OCI-LY3 (cell line): ENCODE measurements around the gene TCL1A.
"Not testable (repeated sequence)": the region's sequence is repeated elsewhere in the genome, so short reads cannot be mapped to it uniquely, and the experiment has no call there.

ENCODE experiments used
- H2AFZ ChIP-seq: fragments of 200-600, 300-600 bp; shearing (Covaris generic); 2 replicates; pipeline ENCODE4 v1.6.0; 2014; ENCODE audit warnings: antibody characterized with exemption, low read depth, low read length
- H3K27ac ChIP-seq: fragments of 200-600, 300-600 bp; sonication (generic); 2 replicates; pipeline ENCODE4 v1.5.1; 2014; ENCODE audit warnings: mild to moderate bottlenecking, low read length, moderate library complexity, mixed read lengths
- H3K27me3 ChIP-seq: fragments of 200-600, 300-600 bp; sonication (generic); 2 replicates; pipeline ENCODE4 v1.6.1; 2014; ENCODE audit warnings: low read depth, low read length, mixed read lengths
- H3K36me3 ChIP-seq: fragments of 200-600, 300-600 bp; sonication (generic); replicated peaks from 2 replicates; pipeline ENCODE3; 2014; ENCODE audit warnings: low read depth, low read length, mixed read lengths
- H3K4me1 ChIP-seq: fragments of 300-600, 200-600 bp; sonication (generic); 2 replicates; pipeline ENCODE4 v1.6.1; 2014; ENCODE audit warnings: low read length, mixed read lengths
- H3K4me2 ChIP-seq: fragments of 200-600, 300-600 bp; sonication (generic); 2 replicates; pipeline ENCODE4 v1.6.1; 2014; ENCODE audit warnings: low read length, mixed read lengths
- H3K4me3 ChIP-seq: fragments of 300-600, 200-600 bp; sonication (generic); 2 replicates; pipeline ENCODE4 v1.5.1; 2014; ENCODE audit warnings: antibody characterized with exemption, mild to moderate bottlenecking, low read length, moderate library complexity
- H3K79me2 ChIP-seq: fragments of 300-600, 200-600 bp; shearing (Covaris generic); 2 replicates; pipeline ENCODE4 v1.6.1; 2014; ENCODE audit warnings: mild to moderate bottlenecking, low read length, mixed read lengths
- H3K9ac ChIP-seq: fragments of 300-600, 200-600 bp; shearing (Covaris generic); 2 replicates; pipeline ENCODE4 v1.6.0; 2014; ENCODE audit warnings: mild to moderate bottlenecking, low read length, moderate library complexity
- H3K9me3 ChIP-seq: fragments of 200-600, 300-600 bp; shearing (Covaris generic); 2 replicates; pipeline ENCODE4 v1.6.1; 2014; ENCODE audit warnings: low read length, mixed read lengths; ENCODE audit not compliant: insufficient read depth
- H4K20me1 ChIP-seq: fragments of 200-600, 300-600 bp; sonication (generic); 2 replicates; pipeline ENCODE4 v1.6.1; 2016; ENCODE audit warnings: low read length, mixed read lengths; ENCODE audit not compliant: insufficient read depth
- EZH2phosphoT487 ChIP-seq: fragments of 200-600 bp; shearing (Covaris generic); IDR thresholded peaks from 2 replicates; pipeline ENCODE4 v1.6.1; 2018; ENCODE audit warnings: antibody characterized with exemption, mixed run types, low read depth
- TF ChIP-seq, protein P1 (sequence below): fragments of 200-600, 300-600 bp; sonication (generic); IDR thresholded peaks from 2 replicates; pipeline ENCODE4 v1.5.1; 2014; ENCODE audit warnings: antibody characterized with exemption, low read length, low read depth

The TCL1A gene

DNA sequence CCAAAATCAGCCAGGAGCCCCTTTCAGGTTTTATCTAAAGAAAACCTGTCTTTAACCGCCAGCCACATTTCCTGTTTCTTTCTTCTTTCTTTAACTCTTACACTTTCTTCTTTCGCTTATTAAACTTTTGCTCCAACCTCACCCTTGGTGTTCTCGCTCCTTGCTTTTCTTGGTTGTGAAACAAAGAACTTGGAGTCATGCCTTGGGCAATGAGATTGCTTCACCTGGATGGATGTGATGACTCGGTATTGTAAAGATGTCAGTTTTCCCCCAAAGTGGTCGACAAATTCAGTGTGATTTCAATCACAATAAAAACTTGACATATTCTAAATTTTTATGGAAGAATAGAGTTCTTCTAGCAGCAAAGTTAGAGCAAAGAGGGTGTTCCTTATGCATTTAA is 16.2 kb upstream of the TCL1A start:
- no peak for TF ChIP-seq EZH2phosphoT487
- TF ChIP-seq, protein P1, sequence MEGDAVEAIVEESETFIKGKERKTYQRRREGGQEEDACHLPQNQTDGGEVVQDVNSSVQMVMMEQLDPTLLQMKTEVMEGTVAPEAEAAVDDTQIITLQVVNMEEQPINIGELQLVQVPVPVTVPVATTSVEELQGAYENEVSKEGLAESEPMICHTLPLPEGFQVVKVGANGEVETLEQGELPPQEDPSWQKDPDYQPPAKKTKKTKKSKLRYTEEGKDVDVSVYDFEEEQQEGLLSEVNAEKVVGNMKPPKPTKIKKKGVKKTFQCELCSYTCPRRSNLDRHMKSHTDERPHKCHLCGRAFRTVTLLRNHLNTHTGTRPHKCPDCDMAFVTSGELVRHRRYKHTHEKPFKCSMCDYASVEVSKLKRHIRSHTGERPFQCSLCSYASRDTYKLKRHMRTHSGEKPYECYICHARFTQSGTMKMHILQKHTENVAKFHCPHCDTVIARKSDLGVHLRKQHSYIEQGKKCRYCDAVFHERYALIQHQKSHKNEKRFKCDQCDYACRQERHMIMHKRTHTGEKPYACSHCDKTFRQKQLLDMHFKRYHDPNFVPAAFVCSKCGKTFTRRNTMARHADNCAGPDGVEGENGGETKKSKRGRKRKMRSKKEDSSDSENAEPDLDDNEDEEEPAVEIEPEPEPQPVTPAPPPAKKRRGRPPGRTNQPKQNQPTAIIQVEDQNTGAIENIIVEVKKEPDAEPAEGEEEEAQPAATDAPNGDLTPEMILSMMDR, result no peak
- Histone ChIP-seq H3K36me3 (no peaks in the 10 kb centered on the region), H3K27me3 (peaks cover 7% of the 10 kb centered on the region), H3K9ac (no peak overlapping the region), H3K4me3 (no peak overlapping the region), H4K20me1 (no peaks in the 10 kb centered on the region), H3K4me1 (peaks cover 33% of the 10 kb centered on the region), H3K9me3 (no peaks in the 10 kb centered on the region), H2AFZ (no peak overlapping the region), H3K79me2 (no peaks in the 10 kb centered on the region), H3K4me2 (no peak overlapping the region), H3K27ac (no peak overlapping the region)

DNA sequence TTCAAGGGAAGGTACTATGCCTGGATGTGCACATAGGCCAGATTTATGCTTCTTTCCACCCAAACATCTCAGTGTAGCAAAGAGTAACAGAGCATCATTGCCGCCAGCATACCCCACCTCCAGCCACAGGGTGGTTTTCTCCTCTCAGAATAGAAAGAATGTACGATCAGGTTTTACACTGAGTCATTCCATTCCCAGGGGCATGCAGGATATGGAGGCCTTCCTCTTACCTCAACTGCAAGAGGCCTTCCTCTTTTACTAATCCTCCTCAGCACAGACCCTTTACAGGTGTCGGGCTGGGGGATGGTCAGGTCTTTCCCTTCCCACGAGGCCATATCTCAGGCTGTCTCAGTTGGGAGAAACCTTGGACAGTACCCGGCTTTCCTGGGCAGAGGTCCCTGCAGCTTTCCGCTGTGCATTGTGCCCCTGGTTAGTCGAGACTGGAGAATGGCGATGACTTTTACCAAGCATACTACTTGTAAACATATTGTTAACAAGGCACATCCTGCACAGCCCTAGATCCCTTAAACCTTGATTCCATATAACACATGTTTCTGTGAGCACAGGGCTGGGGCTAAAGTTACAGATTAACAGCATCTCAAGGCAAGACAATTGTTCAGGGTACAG is 15.6 kb upstream of the TCL1A start:
- H3K4me2 ChIP-seq, result peak overlapping the region; percentile 21; the same call in 1 of the 2 replicates
- H3K27ac ChIP-seq, H3K27me3 ChIP-seq, H4K20me1 ChIP-seq, H3K4me3 ChIP-seq, H2AFZ ChIP-seq, H3K9me3 ChIP-seq, H3K36me3 ChIP-seq, H3K79me2 ChIP-seq, H3K9ac ChIP-seq: not testable (repeated sequence)
- peaks cover 33% of the 10 kb centered on the region for H3K4me1 ChIP-seq

DNA sequence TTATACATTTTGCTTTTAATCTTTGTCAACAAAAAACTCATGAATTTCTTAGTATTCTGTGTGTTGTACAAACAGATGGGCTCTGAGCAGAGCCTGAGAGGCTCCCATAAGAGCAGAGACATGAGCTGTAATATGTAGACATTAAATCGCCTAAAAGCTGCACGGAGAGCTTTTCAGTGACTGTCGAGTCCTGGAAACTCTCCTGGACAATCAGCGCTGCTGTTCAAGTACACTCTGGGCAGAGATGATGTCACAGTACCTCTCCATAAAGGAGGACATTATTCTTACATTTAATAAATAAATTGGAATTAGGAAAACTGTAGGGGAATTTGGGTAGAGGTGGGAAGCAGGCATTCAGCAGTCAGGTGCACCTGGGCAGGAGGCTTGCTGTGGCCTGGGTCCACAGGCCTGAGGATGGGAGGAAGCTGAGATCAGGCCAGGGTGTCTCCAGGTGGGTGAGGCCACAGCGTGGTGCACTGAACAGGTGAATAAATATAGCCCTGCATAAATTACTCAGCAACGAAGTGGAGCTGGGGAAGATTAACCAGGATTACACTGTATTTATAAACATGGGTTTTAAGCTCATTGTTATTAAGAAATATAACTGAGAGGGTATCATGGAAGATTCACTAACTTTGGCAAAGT is 13.3 kb upstream of the TCL1A start:
- peaks cover 6% of the 10 kb centered on the region for H3K36me3 ChIP-seq
- H3K4me2 ChIP-seq, result no peak overlapping the region
- H3K4me1 ChIP-seq, result peaks cover 38% of the 10 kb centered on the region
- no peak for TF ChIP-seq EZH2phosphoT487
- TF ChIP-seq, protein P1, result no peak
- H3K4me3 ChIP-seq, result no peak overlapping the region
- no peak overlapping the region for H3K27ac ChIP-seq
- H3K79me2 ChIP-seq, result no peaks in the 10 kb centered on the region
- no peak overlapping the region for H3K9ac ChIP-seq
- H2AFZ ChIP-seq, result no peak overlapping the region
- no peaks in the 10 kb centered on the region for H4K20me1 ChIP-seq
- H3K9me3 ChIP-seq, result peaks cover 6% of the 10 kb centered on the region
- H3K27me3 ChIP-seq, result no peaks in the 10 kb centered on the region

DNA sequence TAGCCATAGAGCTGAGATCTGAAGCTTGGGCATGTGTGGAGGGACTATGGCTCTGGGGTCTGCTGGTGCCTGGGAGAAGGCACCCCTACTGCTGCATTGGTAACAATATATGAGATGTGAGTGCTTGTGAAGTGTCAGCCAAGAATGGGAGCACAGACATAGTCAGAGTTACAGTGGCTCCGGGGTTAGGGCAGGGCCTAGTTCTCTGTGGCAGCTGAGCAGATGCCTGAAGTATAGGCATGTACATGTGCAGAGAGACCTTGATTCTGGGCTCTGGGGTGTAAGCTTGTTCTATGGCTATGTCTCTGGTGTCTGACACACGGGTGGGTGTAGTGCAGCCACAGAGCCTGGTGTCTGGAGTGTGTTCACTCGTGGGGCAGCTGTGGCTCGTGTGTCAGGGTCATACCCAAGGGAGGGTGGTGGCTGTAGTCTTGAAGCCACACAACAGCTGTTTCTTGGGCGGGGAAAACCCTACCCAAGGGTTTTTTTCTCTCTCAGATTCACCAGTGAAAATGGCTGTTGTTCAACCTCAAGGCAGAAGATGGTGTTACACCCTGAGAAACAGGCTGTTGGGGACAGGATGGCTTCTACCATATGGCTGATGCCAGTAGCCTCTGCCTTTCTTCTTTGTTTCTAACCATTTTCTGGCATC is 11.9 kb upstream of the TCL1A start:
- no peak for TF ChIP-seq EZH2phosphoT487
- TF ChIP-seq, protein P1, result peak; percentile 33
- Histone ChIP-seq H3K4me2 (peak overlapping the region; percentile 34), H3K4me1 (peaks cover 38% of the 10 kb centered on the region), H3K36me3 (peaks cover 6% of the 10 kb centered on the region), H3K4me3 (no peak overlapping the region), H2AFZ (no peak overlapping the region), H3K79me2 (no peaks in the 10 kb centered on the region), H4K20me1 (no peaks in the 10 kb centered on the region), H3K9ac (no peak overlapping the region), H3K27ac (no peak overlapping the region), H3K9me3 (peaks cover 6% of the 10 kb centered on the region), H3K27me3 (no peaks in the 10 kb centered on the region)
